GM19099 (cell line): ENCODE data around the gene BCL7A.

Source experiments
- POLR2A ChIP-seq: IDR thresholded peaks from 3 replicates; pipeline ENCODE4 v1.6.1; 2011; ENCODE audit warnings: low read depth; ENCODE audit not compliant: insufficient read length; ENCODE audit errors: extremely low read depth

The BCL7A gene

GRCh38 chr12:122013791-122014590 lies 7.7 kb upstream of the BCL7A start:
- TF ChIP-seq POLR2A, result no peak

- no peak for TF ChIP-seq POLR2A
These were observed 6.9 kb upstream of the BCL7A start for GRCh38 chr12:122014781-122015180.

GRCh38 chr12:122018457-122018856 lies 3.2 kb upstream of the BCL7A start:
- TF ChIP-seq POLR2A, result no peak

- TF ChIP-seq POLR2A, result no peak
These were observed 2.7 kb upstream of the BCL7A start for GRCh38 chr12:122018937-122019336.

DNA sequence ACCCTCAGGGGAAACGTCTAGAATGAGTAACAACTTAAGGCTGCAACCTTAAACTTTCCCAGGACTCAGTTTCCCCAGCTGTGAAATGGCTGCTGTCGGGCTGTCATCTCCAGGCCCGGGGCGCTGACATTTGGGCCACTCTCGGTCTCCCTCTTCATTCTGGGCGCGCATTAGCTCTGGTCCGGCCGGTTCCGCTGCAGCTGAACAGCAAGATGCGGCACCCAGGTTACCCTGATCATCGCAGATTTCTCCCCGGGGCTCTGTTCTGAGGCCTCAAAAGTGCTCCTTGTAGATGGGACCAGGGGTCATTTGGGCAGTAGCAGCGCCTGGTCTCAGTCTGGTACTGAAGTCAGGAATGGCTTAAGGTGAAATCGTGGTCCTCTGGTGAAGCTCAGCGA lies 890 bp upstream of the BCL7A start:
- no peak for TF ChIP-seq POLR2A

- no peak for TF ChIP-seq POLR2A
These were observed 377 bp upstream of the BCL7A start for GRCh38 chr12:122021193-122021821.

- TF ChIP-seq POLR2A, result no peak
These were observed 982 bp downstream of the BCL7A start for GRCh38 chr12:122022393-122023338.

GRCh38 chr12:122023339-122024131 lies 1.9 kb downstream of the BCL7A start:
- no peak for TF ChIP-seq POLR2A

- no peak for TF ChIP-seq POLR2A
These were observed 2.6 kb downstream of the BCL7A start for GRCh38 chr12:122024132-122024785.

GRCh38 chr12:122026706-122027333 lies 5.1 kb downstream of the BCL7A start:
- no peak for TF ChIP-seq POLR2A

DNA sequence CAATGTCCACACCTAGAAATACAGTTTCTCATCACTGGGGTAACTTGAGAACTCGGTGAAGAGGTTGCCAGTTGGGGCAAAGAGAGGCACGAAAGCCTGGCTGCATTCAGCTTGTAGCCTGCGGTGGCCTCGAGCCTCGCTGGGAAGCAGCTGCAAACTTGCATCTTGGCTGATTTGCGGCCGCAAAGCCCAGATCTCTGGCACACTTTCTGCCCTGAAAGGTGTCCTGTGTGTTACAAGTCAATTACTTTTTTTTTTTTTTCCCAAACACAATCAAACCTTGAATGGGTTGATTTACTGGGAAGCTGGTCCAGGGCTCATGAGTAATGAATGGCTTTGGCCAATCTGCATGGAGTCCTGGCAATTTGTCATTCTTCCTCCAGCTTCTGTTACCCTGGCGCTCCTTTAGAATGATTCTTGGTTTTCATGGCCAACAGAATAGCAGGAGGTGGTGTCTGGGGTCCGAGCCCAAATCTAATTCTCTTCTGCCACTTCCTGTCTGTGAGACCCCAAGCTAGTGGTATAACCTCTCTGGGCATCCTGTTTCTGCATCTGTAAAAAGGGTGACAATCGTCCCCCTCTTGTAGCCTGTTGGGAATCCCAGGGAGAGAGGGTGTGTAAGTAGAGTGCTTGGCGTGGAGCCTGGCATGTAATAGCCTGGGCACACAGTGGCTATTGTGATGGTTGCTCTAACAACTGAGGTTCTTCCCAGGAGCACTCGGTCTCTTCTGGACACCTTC lies 6.7 kb downstream of the BCL7A start:
- TF ChIP-seq POLR2A, result no peak

DNA sequence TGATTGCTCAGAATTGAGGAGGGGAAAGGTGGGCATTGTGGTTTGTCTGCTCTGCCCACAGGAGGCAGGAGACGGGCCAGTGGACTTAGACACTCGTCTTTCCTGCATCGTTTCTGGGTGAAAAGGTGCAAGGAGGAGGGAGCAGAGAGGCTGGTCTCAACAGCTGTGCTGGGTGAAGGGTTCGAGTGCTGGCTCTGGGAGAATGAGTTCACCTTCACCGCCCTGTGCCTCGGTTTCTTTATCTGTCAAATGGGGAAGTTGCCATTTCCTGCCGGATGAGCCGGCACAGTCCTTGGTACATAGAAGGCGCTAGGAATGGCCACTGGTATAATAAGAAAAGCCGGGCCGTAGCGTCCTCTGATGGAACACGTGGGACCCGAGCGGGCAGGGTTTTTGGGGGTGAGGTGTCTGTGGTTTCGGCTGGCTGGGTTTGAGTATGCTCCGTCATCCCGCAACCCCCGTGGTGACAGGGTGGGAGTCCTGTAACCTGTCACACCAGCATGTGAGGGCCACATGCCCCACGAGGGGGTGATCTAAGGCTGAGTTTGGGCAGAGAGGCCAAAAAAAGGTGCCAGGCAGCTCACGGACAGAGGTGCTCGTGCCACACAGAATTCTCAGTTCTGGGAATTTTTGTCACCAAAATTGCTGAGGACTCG lies 7.3 kb downstream of the BCL7A start:
- no peak for TF ChIP-seq POLR2A
